ENCODE results near the gene RTN4IP1.

Gene RTN4IP1

GRCh38 chr6:106535012-106535411 is 94.3 kb downstream of the RTN4IP1 start:
- Histone ChIP-seq H2AFZ (ENCODE audit: low read length) (no peak overlapping the region), H3K36me3 (ENCODE audit: insufficient read depth, low read length) (peaks cover 17% of the 10 kb centered on the region)

GRCh38 chr6:106534564-106534982 is 94.7 kb downstream of the RTN4IP1 start:
- Histone ChIP-seq H3K9ac (ENCODE audit: low read depth, low read length, poor library complexity, severe bottlenecking) (no peak overlapping the region), H3F3A (ENCODE audit: low read depth) (no peaks in the 10 kb centered on the region), H3K4me2 (ENCODE audit: low read depth, low read length, poor library complexity, severe bottlenecking) (no peak overlapping the region), H3K4me3 (ENCODE audit: low read length, poor library complexity, severe bottlenecking) (no peak overlapping the region), H2AFZ (ENCODE audit: low read length) (no peak overlapping the region), H3K9me3 (ENCODE audit: insufficient read depth, low read depth, low read length) (no peaks in the 10 kb centered on the region), H4K20me1 (ENCODE audit: insufficient read depth, low read length, poor library complexity, severe bottlenecking) (no peaks in the 10 kb centered on the region), H3K79me2 (ENCODE audit: insufficient read depth, low read length) (no peaks in the 10 kb centered on the region), H3K36me3 (ENCODE audit: insufficient read depth, low read length) (peaks cover 16% of the 10 kb centered on the region), H3K4me1 (ENCODE audit: insufficient read depth, low read length, poor library complexity, severe bottlenecking) (peaks cover 31% of the 10 kb centered on the region), H3K9me2 (replicated peaks; ENCODE audit: low read depth, low read length) (no peaks in the 10 kb centered on the region), H3K27me3 (ENCODE audit: insufficient read depth, low read length, poor library complexity, severe bottlenecking) (no peaks in the 10 kb centered on the region)
- TF ChIP-seq, protein P1, sequence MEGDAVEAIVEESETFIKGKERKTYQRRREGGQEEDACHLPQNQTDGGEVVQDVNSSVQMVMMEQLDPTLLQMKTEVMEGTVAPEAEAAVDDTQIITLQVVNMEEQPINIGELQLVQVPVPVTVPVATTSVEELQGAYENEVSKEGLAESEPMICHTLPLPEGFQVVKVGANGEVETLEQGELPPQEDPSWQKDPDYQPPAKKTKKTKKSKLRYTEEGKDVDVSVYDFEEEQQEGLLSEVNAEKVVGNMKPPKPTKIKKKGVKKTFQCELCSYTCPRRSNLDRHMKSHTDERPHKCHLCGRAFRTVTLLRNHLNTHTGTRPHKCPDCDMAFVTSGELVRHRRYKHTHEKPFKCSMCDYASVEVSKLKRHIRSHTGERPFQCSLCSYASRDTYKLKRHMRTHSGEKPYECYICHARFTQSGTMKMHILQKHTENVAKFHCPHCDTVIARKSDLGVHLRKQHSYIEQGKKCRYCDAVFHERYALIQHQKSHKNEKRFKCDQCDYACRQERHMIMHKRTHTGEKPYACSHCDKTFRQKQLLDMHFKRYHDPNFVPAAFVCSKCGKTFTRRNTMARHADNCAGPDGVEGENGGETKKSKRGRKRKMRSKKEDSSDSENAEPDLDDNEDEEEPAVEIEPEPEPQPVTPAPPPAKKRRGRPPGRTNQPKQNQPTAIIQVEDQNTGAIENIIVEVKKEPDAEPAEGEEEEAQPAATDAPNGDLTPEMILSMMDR (conservative IDR thresholded peaks at IDR 0.05; ENCODE audit: low read length), result no peak
- no peak for TF ChIP-seq EZH2phosphoT487 (IDR thresholded peaks at IDR 0.05; ENCODE audit: borderline replicate concordance)

More at GRCh38 chr6:106535012-106535411, 94.3 kb downstream of the RTN4IP1 start:
- H3K4me1 ChIP-seq (ENCODE audit: insufficient read depth, low read length, poor library complexity, severe bottlenecking), result peaks cover 31% of the 10 kb centered on the region
- H3F3A ChIP-seq (ENCODE audit: low read depth), result no peaks in the 10 kb centered on the region
- H3K9me3 ChIP-seq (ENCODE audit: insufficient read depth, low read depth, low read length), result no peaks in the 10 kb centered on the region
- no peaks in the 10 kb centered on the region for H3K27me3 ChIP-seq (ENCODE audit: insufficient read depth, low read length, poor library complexity, severe bottlenecking)
- H3K79me2 ChIP-seq (ENCODE audit: insufficient read depth, low read length), result no peaks in the 10 kb centered on the region
- no peaks in the 10 kb centered on the region for H4K20me1 ChIP-seq (ENCODE audit: insufficient read depth, low read length, poor library complexity, severe bottlenecking)
- no peak overlapping the region for H3K9ac ChIP-seq (ENCODE audit: low read depth, low read length, poor library complexity, severe bottlenecking)
- no peak overlapping the region for H3K4me3 ChIP-seq (ENCODE audit: low read length, poor library complexity, severe bottlenecking)
- TF ChIP-seq EZH2phosphoT487 (IDR thresholded peaks at IDR 0.05; ENCODE audit: borderline replicate concordance), result no peak
- TF ChIP-seq, protein P1 (conservative IDR thresholded peaks at IDR 0.05; ENCODE audit: low read length), result no peak
- H3K4me2 ChIP-seq (ENCODE audit: low read depth, low read length, poor library complexity, severe bottlenecking), result no peak overlapping the region
- no peaks in the 10 kb centered on the region for H3K9me2 ChIP-seq (replicated peaks; ENCODE audit: low read depth, low read length)

DNA sequence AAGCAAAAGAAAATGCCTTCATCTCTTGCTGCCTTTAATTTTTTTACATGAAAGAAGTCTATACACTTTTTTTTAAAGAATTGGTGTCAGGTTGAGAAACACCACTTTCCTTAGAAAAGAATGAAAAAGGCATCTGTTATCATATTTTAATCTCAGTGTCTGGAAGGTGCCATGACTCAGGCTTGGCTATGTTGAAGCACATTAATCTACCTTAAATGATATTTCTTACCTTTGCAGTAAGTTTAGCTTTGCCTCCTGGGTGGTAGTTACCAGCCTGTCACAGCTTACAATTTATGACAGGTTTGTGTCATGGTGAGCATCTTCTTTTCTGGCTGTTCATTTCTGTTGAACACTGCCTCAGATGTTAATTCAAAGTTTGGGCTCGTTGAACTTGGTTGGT is 95.3 kb downstream of the RTN4IP1 start:
- peaks cover 21% of the 10 kb centered on the region for H3K36me3 ChIP-seq (ENCODE audit: insufficient read depth, low read length)

More for the DNA sequence above, 95.3 kb downstream of the RTN4IP1 start:
- Histone ChIP-seq H3K4me2 (ENCODE audit: low read depth, low read length, poor library complexity, severe bottlenecking) (no peak overlapping the region), H4K20me1 (ENCODE audit: insufficient read depth, low read length, poor library complexity, severe bottlenecking) (no peaks in the 10 kb centered on the region), H3K9me2 (replicated peaks; ENCODE audit: low read depth, low read length) (no peaks in the 10 kb centered on the region), H3K79me2 (ENCODE audit: insufficient read depth, low read length) (no peaks in the 10 kb centered on the region), H3F3A (ENCODE audit: low read depth) (no peaks in the 10 kb centered on the region), H3K9me3 (ENCODE audit: insufficient read depth, low read depth, low read length) (no peaks in the 10 kb centered on the region), H3K4me3 (ENCODE audit: low read length, poor library complexity, severe bottlenecking) (no peak overlapping the region), H3K27me3 (ENCODE audit: insufficient read depth, low read length, poor library complexity, severe bottlenecking) (no peaks in the 10 kb centered on the region), H2AFZ (ENCODE audit: low read length) (no peak overlapping the region), H3K9ac (ENCODE audit: low read depth, low read length, poor library complexity, severe bottlenecking) (no peak overlapping the region), H3K4me1 (ENCODE audit: insufficient read depth, low read length, poor library complexity, severe bottlenecking) (peaks cover 31% of the 10 kb centered on the region)
- no peak for TF ChIP-seq EZH2phosphoT487 (IDR thresholded peaks at IDR 0.05; ENCODE audit: borderline replicate concordance)
- TF ChIP-seq, protein P1 (conservative IDR thresholded peaks at IDR 0.05; ENCODE audit: low read length), result no peak
